ENCODE measurements around the gene RPAP2.
"Not testable (repeated sequence)": the region's sequence is repeated elsewhere in the genome, so short reads cannot be mapped to it uniquely, and the experiment has no call there.

Gene RPAP2

GRCh38 chr1:92393966-92394365 lies 95.1 kb downstream of the RPAP2 start:
- not testable (repeated sequence) for DNase-seq

- DNase-seq: no peak
Observed at GRCh38 chr1:92398519-92398918, 99.7 kb downstream of the RPAP2 start.

- no peak for DNase-seq
Observed at GRCh38 chr1:92399076-92399475, 100.2 kb downstream of the RPAP2 start.

GRCh38 chr1:92404661-92405060 lies 105.8 kb downstream of the RPAP2 start:
- DNase-seq: no peak

- no peak for DNase-seq
Observed at GRCh38 chr1:92408825-92409224, 110.0 kb downstream of the RPAP2 start.

GRCh38 chr1:92409946-92410549 lies 111.2 kb downstream of the RPAP2 start:
- no peak for DNase-seq

GRCh38 chr1:92410706-92411105 lies 111.8 kb downstream of the RPAP2 start:
- no peak for DNase-seq

- DNase-seq: no peak
Observed at GRCh38 chr1:92411511-92411910, 112.7 kb downstream of the RPAP2 start.

GRCh38 chr1:92419642-92420041 lies 120.8 kb downstream of the RPAP2 start:
- DNase-seq: no peak

GRCh38 chr1:92424381-92424780 lies 125.5 kb downstream of the RPAP2 start:
- no peak for DNase-seq

- DNase-seq: no peak
Observed at GRCh38 chr1:92425617-92426016, 126.8 kb downstream of the RPAP2 start.

- DNase-seq: no peak
Observed at GRCh38 chr1:92430030-92430429, 131.2 kb downstream of the RPAP2 start.

GRCh38 chr1:92434572-92434971 lies 135.7 kb downstream of the RPAP2 start:
- DNase-seq: not testable (repeated sequence)

- no peak for DNase-seq
Observed at GRCh38 chr1:92439291-92439690, 140.4 kb downstream of the RPAP2 start.

GRCh38 chr1:92441316-92441696 lies 142.4 kb downstream of the RPAP2 start:
- no peak for DNase-seq

GRCh38 chr1:92441697-92442342 lies 143.0 kb downstream of the RPAP2 start:
- peak; percentile 78 for DNase-seq

GRCh38 chr1:92442351-92442750 lies 143.5 kb downstream of the RPAP2 start:
- DNase-seq: peak; percentile 65

- DNase-seq: no peak
Observed at GRCh38 chr1:92443893-92444292, 145.0 kb downstream of the RPAP2 start.

GRCh38 chr1:92444351-92444750 lies 145.5 kb downstream of the RPAP2 start:
- DNase-seq: no peak

- DNase-seq: no peak
Observed at GRCh38 chr1:92445865-92446264, 147.0 kb downstream of the RPAP2 start.

GRCh38 chr1:92446546-92446945 lies 147.7 kb downstream of the RPAP2 start:
- no peak for DNase-seq

GRCh38 chr1:92447033-92447681 lies 148.3 kb downstream of the RPAP2 start:
- DNase-seq: no peak

- DNase-seq: no peak
Observed at GRCh38 chr1:92447976-92448375, 149.1 kb downstream of the RPAP2 start.

All from NCI-H2029 treated with DMSO at 0.1 percent for 48 hours (cell line).